HG03457 (cell line): ENCODE data around the gene RAB32.

Source experiments
- ATAC-seq: cut with Tn5 transposase; IDR thresholded peaks from one replicate; pipeline ENCODE4 v1.9.1; 2021; ENCODE audit warnings: moderate number of reproducible peaks; ENCODE audit not compliant: unreplicated experiment

RAB32 gene

DNA sequence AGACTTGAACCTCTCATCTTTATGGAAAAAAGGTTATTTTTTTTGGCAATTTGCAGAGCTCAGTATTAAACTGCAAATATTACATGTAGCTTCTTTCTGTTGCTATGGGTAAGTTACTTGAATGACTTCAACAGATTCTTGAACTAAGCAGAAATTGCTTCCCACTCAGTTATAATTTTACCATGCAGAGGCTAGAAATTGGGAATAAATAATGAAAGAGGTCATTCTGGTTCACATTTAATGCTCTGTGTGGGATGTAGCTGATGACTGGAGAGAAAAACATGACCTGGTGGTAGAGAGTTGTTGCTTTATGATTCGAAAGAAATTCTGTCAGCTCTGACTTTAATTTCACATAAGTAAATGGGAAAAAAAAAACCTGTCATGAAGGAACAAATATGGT lies 38.3 kb downstream of the RAB32 start:
- no peak for ATAC-seq

DNA sequence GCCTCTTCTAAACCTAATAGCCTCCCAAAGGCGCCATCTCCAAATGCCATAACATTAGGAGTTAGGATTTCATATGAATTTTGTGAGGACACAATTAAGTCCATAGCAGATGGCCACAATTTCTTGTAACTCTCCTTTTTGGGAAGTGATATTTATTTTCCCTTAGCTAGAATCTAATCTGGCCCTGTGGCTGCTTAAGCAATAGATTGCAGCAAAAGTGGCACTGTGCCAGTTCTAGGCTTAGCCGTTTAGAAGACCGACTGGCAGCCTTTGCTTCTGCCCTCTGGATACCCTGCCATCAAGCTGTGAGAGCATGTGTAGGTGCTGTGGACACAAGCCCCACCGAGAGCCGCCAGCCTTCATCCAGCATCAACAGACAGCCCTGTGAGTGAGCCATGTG lies 39.2 kb downstream of the RAB32 start:
- ATAC-seq: no peak

GRCh38 chr6:146583966-146584365 lies 40.3 kb downstream of the RAB32 start:
- ATAC-seq: no peak

GRCh38 chr6:146587459-146587858 lies 43.8 kb downstream of the RAB32 start:
- ATAC-seq: no peak

DNA sequence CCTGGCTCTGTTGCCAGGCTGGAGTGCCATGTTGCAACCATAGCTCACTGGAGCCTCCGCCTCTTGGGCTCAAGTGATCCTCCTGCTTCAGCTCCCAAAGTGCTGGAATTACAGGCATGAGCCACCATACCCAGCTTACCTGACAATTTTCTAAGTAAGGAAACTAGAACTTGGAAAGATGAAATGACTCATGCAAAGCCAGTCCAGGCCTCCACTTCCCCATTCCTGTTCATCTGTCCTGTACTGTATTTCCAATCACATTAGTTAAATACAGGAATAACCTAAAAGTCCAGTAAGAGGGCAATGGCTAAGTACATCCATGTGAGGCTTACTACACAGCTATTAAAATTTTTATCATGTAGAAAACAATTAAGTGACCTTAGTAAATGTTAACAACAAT lies 46.9 kb downstream of the RAB32 start:
- ATAC-seq: no peak

GRCh38 chr6:146592451-146592850 lies 48.8 kb downstream of the RAB32 start:
- ATAC-seq: no peak

- no peak for ATAC-seq
These were observed 50.4 kb downstream of the RAB32 start for GRCh38 chr6:146593986-146594385.

GRCh38 chr6:146594495-146594894 lies 50.9 kb downstream of the RAB32 start:
- ATAC-seq: no peak

- ATAC-seq: no peak
These were observed 52.5 kb downstream of the RAB32 start for GRCh38 chr6:146595972-146596731.

DNA sequence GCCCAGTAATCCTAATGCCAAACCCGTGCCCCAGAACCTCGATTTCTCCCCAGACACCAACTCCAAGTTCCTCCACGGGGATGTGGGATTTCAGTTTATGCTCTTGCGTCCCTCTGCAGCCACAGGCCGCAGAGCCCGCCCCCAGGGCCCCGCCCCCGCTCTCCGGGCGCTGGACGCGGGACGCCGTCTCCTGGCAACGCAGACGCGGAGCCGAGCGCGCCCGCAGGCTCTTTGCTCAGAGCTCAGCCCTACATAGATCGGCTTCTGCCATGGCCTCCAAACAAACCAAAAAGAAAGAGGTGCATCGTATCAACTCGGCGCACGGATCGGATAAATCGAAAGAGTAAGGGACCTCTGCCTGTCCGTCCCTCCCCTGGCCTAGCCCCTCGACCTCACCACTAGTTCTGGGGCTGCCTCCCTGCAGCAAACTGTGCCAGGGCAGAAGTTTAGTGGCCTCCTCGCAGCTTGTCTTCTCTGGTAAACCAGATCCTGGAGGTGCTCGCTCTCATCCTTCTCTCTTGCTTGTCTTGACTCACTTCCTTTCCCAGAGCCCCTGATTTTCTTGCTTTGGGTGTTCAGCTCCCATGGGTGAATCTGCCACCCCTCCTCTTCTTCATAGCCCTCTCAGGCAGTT lies 55.3 kb downstream of the RAB32 start, which contains the start of gene ADGB:
Gene ADGB (plus strand): TSS at position 201 of the 634 bp plus-strand sequence. CDS start 69 bp downstream, at position 270.
- ATAC-seq: no peak

DNA sequence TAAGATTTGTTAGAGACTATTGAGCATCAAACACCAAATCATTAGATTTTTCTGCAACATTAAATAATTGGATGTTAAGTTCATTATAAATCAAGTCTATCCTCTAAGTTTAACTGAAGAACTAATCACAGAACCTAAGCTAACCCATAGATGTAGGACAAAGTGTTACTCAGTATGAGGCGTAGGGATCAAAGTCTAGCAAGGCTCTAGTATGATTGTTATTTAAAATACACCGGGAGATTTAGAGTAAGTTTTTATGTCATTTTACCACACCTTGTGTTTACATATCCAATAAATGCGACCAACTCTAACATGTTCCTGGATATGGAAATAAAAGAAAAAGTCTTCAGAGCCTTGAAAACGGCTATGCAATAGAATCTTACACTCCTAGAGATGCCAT lies 57.7 kb downstream of the RAB32 start:
- no peak for ATAC-seq

DNA sequence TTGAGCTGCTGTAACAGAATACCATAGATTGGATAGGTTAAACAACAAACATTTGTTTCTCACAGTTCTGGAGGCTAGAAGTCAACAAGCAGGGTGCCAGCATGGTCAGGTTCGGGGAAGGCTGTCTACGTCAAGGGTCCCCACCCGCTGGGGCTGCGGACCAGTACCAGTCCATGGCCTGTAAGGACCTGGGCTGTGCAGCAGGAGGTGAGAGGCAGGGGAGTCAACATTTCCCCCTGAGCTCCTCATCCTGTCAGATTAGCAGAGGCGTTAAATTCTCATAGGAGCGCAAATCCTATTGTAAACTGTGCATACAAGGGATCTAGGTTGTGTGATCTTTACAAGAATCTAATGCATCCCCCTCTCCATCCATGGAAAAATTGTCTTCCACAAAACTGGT lies 58.9 kb downstream of the RAB32 start:
- ATAC-seq: no peak
